ENCODE data around the gene MINDY4.

- TF ChIP-seq, protein P1, sequence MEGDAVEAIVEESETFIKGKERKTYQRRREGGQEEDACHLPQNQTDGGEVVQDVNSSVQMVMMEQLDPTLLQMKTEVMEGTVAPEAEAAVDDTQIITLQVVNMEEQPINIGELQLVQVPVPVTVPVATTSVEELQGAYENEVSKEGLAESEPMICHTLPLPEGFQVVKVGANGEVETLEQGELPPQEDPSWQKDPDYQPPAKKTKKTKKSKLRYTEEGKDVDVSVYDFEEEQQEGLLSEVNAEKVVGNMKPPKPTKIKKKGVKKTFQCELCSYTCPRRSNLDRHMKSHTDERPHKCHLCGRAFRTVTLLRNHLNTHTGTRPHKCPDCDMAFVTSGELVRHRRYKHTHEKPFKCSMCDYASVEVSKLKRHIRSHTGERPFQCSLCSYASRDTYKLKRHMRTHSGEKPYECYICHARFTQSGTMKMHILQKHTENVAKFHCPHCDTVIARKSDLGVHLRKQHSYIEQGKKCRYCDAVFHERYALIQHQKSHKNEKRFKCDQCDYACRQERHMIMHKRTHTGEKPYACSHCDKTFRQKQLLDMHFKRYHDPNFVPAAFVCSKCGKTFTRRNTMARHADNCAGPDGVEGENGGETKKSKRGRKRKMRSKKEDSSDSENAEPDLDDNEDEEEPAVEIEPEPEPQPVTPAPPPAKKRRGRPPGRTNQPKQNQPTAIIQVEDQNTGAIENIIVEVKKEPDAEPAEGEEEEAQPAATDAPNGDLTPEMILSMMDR (IDR thresholded peaks at IDR 0.05; ENCODE audit: insufficient read depth, low read depth, low read length) = no peak
- TF ChIP-seq EZH2 (IDR thresholded peaks at IDR 0.05; ENCODE audit: insufficient read depth, low read length) = no peak
Measured at GRCh38 chr7:30764030-30764975, 6.9 kb upstream of the MINDY4 start.
